HEK293 (cell line): ENCODE results near the gene ZMYM3.

ENCODE experiments used
- ATF2 ChIP-seq: fragments of 450-650 bp; formaldehyde crosslinking; IDR thresholded peaks from 2 replicates; pipeline ENCODE4 v1.5.1; 2016; ENCODE audit warnings: missing biosample characterization, missing genetic modification characterization, low read depth
- ELK4 ChIP-seq: IDR thresholded peaks from 2 replicates; pipeline ENCODE4 v1.6.1; 2011; ENCODE audit warnings: mild to moderate bottlenecking, low read depth, low read length, borderline replicate concordance
- KLF10 ChIP-seq: fragments of 450-650 bp; IDR thresholded peaks from 2 replicates; pipeline ENCODE4 v1.5.1; 2018; ENCODE audit warnings: missing biosample characterization, mild to moderate bottlenecking, missing genetic modification characterization
- KLF7 ChIP-seq: fragments of 450-650 bp; formaldehyde crosslinking; IDR thresholded peaks from 2 replicates; pipeline ENCODE4 v1.5.1; 2016; ENCODE audit warnings: missing biosample characterization, missing genetic modification characterization, borderline replicate concordance
- PRDM10 ChIP-seq: fragments of 450-650 bp; formaldehyde crosslinking; IDR thresholded peaks from 2 replicates; pipeline ENCODE4 v1.5.1; 2016; ENCODE audit warnings: missing biosample characterization, missing genetic modification characterization
- SP3 ChIP-seq: fragments of 450-650 bp; formaldehyde crosslinking; IDR thresholded peaks from 2 replicates; pipeline ENCODE4 v1.5.1; 2016; ENCODE audit warnings: missing biosample characterization, missing genetic modification characterization
- ZBTB10 ChIP-seq: fragments of 450-650 bp; formaldehyde crosslinking; IDR thresholded peaks from 2 replicates; pipeline ENCODE4 v1.5.1; 2016; ENCODE audit warnings: missing biosample characterization, missing genetic modification characterization
- ZBTB26 ChIP-seq: fragments of 450-650 bp; formaldehyde crosslinking; optimal IDR thresholded peaks from 2 replicates; pipeline ENCODE3; 2016; ENCODE audit warnings: missing biosample characterization, mild to moderate bottlenecking, missing genetic modification characterization
- ZBTB48 ChIP-seq: fragments of 450-650 bp; formaldehyde crosslinking; IDR thresholded peaks from 2 replicates; pipeline ENCODE4 v1.5.1; 2016; ENCODE audit warnings: missing biosample characterization, missing genetic modification characterization
- ZNF121 ChIP-seq: fragments of 450-650 bp; formaldehyde crosslinking; IDR thresholded peaks from 2 replicates; pipeline ENCODE4 v1.5.1; 2016; ENCODE audit warnings: missing biosample characterization, missing genetic modification characterization
- ZNF133 ChIP-seq: fragments of 450-650 bp; formaldehyde crosslinking; IDR thresholded peaks from 2 replicates; pipeline ENCODE4 v1.5.1; 2016; ENCODE audit warnings: missing biosample characterization, missing genetic modification characterization
- ZNF169 ChIP-seq: fragments of 450-650 bp; formaldehyde crosslinking; IDR thresholded peaks from 2 replicates; pipeline ENCODE4 v1.5.1; 2016; ENCODE audit warnings: missing biosample characterization, missing genetic modification characterization
- ZNF174 ChIP-seq: fragments of 450-650 bp; formaldehyde crosslinking; IDR thresholded peaks from 2 replicates; pipeline ENCODE4 v1.5.0; 2017; ENCODE audit warnings: missing biosample characterization, mild to moderate bottlenecking, missing genetic modification characterization
- ZNF18 ChIP-seq: fragments of 450-650 bp; formaldehyde crosslinking; IDR thresholded peaks from 2 replicates; pipeline ENCODE4 v1.5.1; 2016; ENCODE audit warnings: missing biosample characterization, missing genetic modification characterization
- ZNF239 ChIP-seq: fragments of 450-650 bp; formaldehyde crosslinking; IDR thresholded peaks from 2 replicates; pipeline ENCODE4 v1.5.1; 2016; ENCODE audit warnings: missing biosample characterization, missing genetic modification characterization
- ZNF26 ChIP-seq: fragments of 450-650 bp; formaldehyde crosslinking; IDR thresholded peaks from 2 replicates; pipeline ENCODE4 v1.5.1; 2016; ENCODE audit warnings: missing biosample characterization, missing genetic modification characterization
- ZNF350 ChIP-seq: fragments of 450-650 bp; formaldehyde crosslinking; IDR thresholded peaks from 2 replicates; pipeline ENCODE4 v1.5.0; 2017; ENCODE audit warnings: missing biosample characterization, mild to moderate bottlenecking, missing genetic modification characterization
- ZNF555 ChIP-seq: fragments of 450-650 bp; formaldehyde crosslinking; conservative IDR thresholded peaks from 2 replicates; pipeline ENCODE4 v1.5.1; 2017; ENCODE audit warnings: missing biosample characterization, mild to moderate bottlenecking, missing genetic modification characterization, inconsistent platforms
- ZNF558 ChIP-seq: fragments of 450-650 bp; formaldehyde crosslinking; IDR thresholded peaks from 2 replicates; pipeline ENCODE4 v1.5.1; 2016; ENCODE audit warnings: missing biosample characterization, missing genetic modification characterization
- ZNF561 ChIP-seq: fragments of 450-650 bp; IDR thresholded peaks from 2 replicates; pipeline ENCODE4 v1.5.1; 2018; ENCODE audit warnings: missing biosample characterization, missing genetic modification characterization, borderline replicate concordance
- ZNF610 ChIP-seq: fragments of 450-650 bp; formaldehyde crosslinking; IDR thresholded peaks from 2 replicates; pipeline ENCODE4 v1.5.1; 2016; ENCODE audit warnings: missing biosample characterization, missing genetic modification characterization, borderline replicate concordance
- ZNF645 ChIP-seq: fragments of 450-650 bp; formaldehyde crosslinking; IDR thresholded peaks from 2 replicates; pipeline ENCODE4; 2016; ENCODE audit warnings: missing biosample characterization, missing genetic modification characterization
- ZNF76 ChIP-seq: fragments of 450-650 bp; formaldehyde crosslinking; IDR thresholded peaks from 2 replicates; pipeline ENCODE4; 2016; ENCODE audit warnings: low read depth, missing biosample characterization, missing genetic modification characterization, borderline replicate concordance
- ZNF830 ChIP-seq: fragments of 450-650 bp; IDR thresholded peaks from 2 replicates; pipeline ENCODE4 v1.5.0; 2018; ENCODE audit warnings: missing biosample characterization, missing genetic modification characterization, low read depth, mild to moderate bottlenecking, moderate library complexity

Gene ZMYM3

GRCh38 chrX:71283403-71284143, 29.6 kb upstream of the ZMYM3 start, which contains the start of gene NONO (continued):
- TF ChIP-seq ZNF18: no peak
- TF ChIP-seq ZNF561: 0 out of 2 replicates have a peak, but pooled peaks have one; percentile 45
- TF ChIP-seq SP3 (tag by site-specific recombination): peak; percentile 58
- TF ChIP-seq ZBTB10 (tag by site-specific recombination): peak; percentile 42; the same call in 1 of the 2 replicates
- TF ChIP-seq ZNF26 (tag by site-specific recombination): no peak
- TF ChIP-seq ZNF76 (tag by site-specific recombination): no peak
- TF ChIP-seq PRDM10 (tag by site-specific recombination): no peak; the same call in none of the 2 replicates
- TF ChIP-seq ZNF350 (tag by site-specific recombination): no peak
- no peak for TF ChIP-seq KLF10
- no peak for TF ChIP-seq ZNF169 (tag by site-specific recombination)
- no peak for TF ChIP-seq ZNF121
- no peak for TF ChIP-seq ZNF555 (tag by site-specific recombination)
- no peak for TF ChIP-seq ZNF830 (tag by site-specific recombination)
- 0 out of 2 replicates have a peak, but pooled peaks have one; percentile 48 for TF ChIP-seq ZBTB48 (tag by site-specific recombination)
- no peak for TF ChIP-seq ZNF133
- TF ChIP-seq ZNF174: no peak
- TF ChIP-seq ZNF558 (tag by site-specific recombination): no peak
- peak; percentile 79 for TF ChIP-seq ZBTB26 (tag by site-specific recombination)
- TF ChIP-seq ELK4: no peak; the same call in 1 of the 2 replicates
- no peak for TF ChIP-seq ZNF239 (tag by site-specific recombination)
- no peak for TF ChIP-seq ZNF610 (tag by site-specific recombination)
- no peak for TF ChIP-seq ZNF645
- no peak for TF ChIP-seq ATF2
- no peak for TF ChIP-seq KLF7 (tag by site-specific recombination)
